OCI-LY7 (cell line): ENCODE data around the gene AARS2.

Experiments used
- CTCF ChIP-seq: fragments of 200-600 bp; sonication (generic); conservative IDR thresholded peaks from 2 replicates; pipeline ENCODE4 v1.5.1; 2014; ENCODE audit warnings: mild to moderate bottlenecking, antibody characterized with exemption, low read length, moderate library complexity, mixed read lengths
- EZH2phosphoT487 ChIP-seq: fragments of 200-600 bp; sonication (generic); IDR thresholded peaks from 2 replicates; pipeline ENCODE4 v1.6.1; 2018; ENCODE audit warnings: low read depth, borderline replicate concordance, mild to moderate bottlenecking, mixed run types, antibody characterized with exemption, low read length, moderate library complexity, mixed read lengths

GRCh38 chr6:44260451-44261297 lies 52.5 kb downstream of the AARS2 start:
- TF ChIP-seq CTCF (no peak), EZH2phosphoT487 (no peak)
